ENCODE measurements around the gene KCNK6. TPM values are rescaled to one million over a fixed set of nuclear protein-coding genes. Genes with fewer than 3 reads are reported as not detected.
A peak's percentile ranks its signal among the peaks of the same experiment; 100 is the strongest.

The KCNK6 gene
- total RNA-seq, 1 donor from 2014 or later: 4.2 TPM

GRCh38 chr19:38367041-38367440, 47.4 kb downstream of the KCNK6 start:
- Histone ChIP-seq H3K27ac (replicated peaks) (no peak overlapping the region), H3K4me1 (peaks cover 10% of the 10 kb centered on the region), H3K9me3 (replicated peaks) (no peaks in the 10 kb centered on the region), H3K27me3 (ENCODE audit: low read depth) (peaks cover 7% of the 10 kb centered on the region), H3K4me3 (no peak overlapping the region), H3K36me3 (no peaks in the 10 kb centered on the region)
- intact Hi-C loops (cut with micrococcal nuclease): no loop called here
- DNase-seq: no peak
- TF ChIP-seq, protein P1, sequence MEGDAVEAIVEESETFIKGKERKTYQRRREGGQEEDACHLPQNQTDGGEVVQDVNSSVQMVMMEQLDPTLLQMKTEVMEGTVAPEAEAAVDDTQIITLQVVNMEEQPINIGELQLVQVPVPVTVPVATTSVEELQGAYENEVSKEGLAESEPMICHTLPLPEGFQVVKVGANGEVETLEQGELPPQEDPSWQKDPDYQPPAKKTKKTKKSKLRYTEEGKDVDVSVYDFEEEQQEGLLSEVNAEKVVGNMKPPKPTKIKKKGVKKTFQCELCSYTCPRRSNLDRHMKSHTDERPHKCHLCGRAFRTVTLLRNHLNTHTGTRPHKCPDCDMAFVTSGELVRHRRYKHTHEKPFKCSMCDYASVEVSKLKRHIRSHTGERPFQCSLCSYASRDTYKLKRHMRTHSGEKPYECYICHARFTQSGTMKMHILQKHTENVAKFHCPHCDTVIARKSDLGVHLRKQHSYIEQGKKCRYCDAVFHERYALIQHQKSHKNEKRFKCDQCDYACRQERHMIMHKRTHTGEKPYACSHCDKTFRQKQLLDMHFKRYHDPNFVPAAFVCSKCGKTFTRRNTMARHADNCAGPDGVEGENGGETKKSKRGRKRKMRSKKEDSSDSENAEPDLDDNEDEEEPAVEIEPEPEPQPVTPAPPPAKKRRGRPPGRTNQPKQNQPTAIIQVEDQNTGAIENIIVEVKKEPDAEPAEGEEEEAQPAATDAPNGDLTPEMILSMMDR (IDR thresholded peaks at IDR 0.05; ENCODE audit: borderline replicate concordance): no peak

- Histone ChIP-seq H3K27ac (replicated peaks) (no peak overlapping the region), H3K36me3 (no peaks in the 10 kb centered on the region), H3K4me3 (no peak overlapping the region), H3K9me3 (replicated peaks) (no peaks in the 10 kb centered on the region), H3K27me3 (ENCODE audit: low read depth) (peaks cover 7% of the 10 kb centered on the region), H3K4me1 (peaks cover 4% of the 10 kb centered on the region)
- TF ChIP-seq, protein P1 (IDR thresholded peaks at IDR 0.05; ENCODE audit: borderline replicate concordance): no peak
- DNase-seq: no peak
- intact Hi-C loops (cut with micrococcal nuclease): no loop called here
Observed at GRCh38 chr19:38369584-38369983, 49.9 kb downstream of the KCNK6 start.

DNA sequence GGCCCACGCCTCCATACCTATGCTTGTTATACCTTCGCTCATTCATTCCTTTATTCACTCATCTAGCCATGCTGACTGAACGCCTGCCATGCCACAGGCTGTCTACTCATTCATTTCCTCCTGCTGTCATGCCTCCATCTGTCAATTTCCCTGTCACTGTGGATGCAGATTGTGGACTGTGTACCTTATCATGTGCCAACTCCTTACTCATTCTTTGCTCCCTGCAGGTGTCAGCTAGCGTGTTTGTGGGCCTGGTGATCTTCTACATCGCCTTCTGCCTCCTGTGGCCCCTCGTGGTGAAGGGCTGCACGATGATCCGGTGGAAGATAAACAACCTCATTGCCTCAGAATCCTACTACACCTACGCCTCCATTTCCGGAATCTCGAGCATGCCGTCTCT, 50.7 kb downstream of the KCNK6 start:
- Histone ChIP-seq H3K4me1 (peaks cover 11% of the 10 kb centered on the region), H3K9me3 (replicated peaks) (no peaks in the 10 kb centered on the region), H3K27me3 (ENCODE audit: low read depth) (peaks cover 7% of the 10 kb centered on the region), H3K4me3 (no peak overlapping the region), H3K36me3 (no peaks in the 10 kb centered on the region), H3K27ac (replicated peaks) (no peak overlapping the region)
- no peak for DNase-seq
- TF ChIP-seq, protein P1 (IDR thresholded peaks at IDR 0.05; ENCODE audit: borderline replicate concordance): no peak
- intact Hi-C loops (cut with micrococcal nuclease): no loop called here

- Histone ChIP-seq H3K27me3 (ENCODE audit: low read depth) (peaks cover 7% of the 10 kb centered on the region), H3K4me1 (peaks cover 19% of the 10 kb centered on the region), H3K36me3 (no peaks in the 10 kb centered on the region), H3K9me3 (replicated peaks) (no peaks in the 10 kb centered on the region), H3K4me3 (no peak overlapping the region), H3K27ac (replicated peaks) (no peak overlapping the region)
- TF ChIP-seq, protein P1 (IDR thresholded peaks at IDR 0.05; ENCODE audit: borderline replicate concordance): no peak
- intact Hi-C loops (cut with micrococcal nuclease): no loop called here
- no peak for DNase-seq
Observed at GRCh38 chr19:38371081-38371480, 51.4 kb downstream of the KCNK6 start.

GRCh38 chr19:38373907-38374331, 54.3 kb downstream of the KCNK6 start:
- Histone ChIP-seq H3K4me1 (peaks cover 41% of the 10 kb centered on the region), H3K27me3 (ENCODE audit: low read depth) (no peaks in the 10 kb centered on the region), H3K9me3 (replicated peaks) (no peaks in the 10 kb centered on the region), H3K4me3 (peak overlapping the region; percentile 86), H3K36me3 (peaks cover 25% of the 10 kb centered on the region), H3K27ac (replicated peaks) (peak overlapping the region; percentile 93)
- DNase-seq: no peak
- intact Hi-C loops (cut with micrococcal nuclease): no loop called here
- TF ChIP-seq, protein P1 (IDR thresholded peaks at IDR 0.05; ENCODE audit: borderline replicate concordance): no peak
